Natural killer cell (primary cell): ENCODE measurements around the gene PDZD11. TPM values are rescaled to one million over a fixed set of nuclear protein-coding genes. Genes with fewer than 3 reads are reported as not detected.

Source experiments
- ATAC-seq, 3 donors: fragments of 150-1000 bp in 2 of 3; fragments of 200-7000 bp in 1 of 3; cut with Tn5 transposase; 1 replicate in 1 of 3; 2 replicates in 2 of 3; pipeline ENCODE4 v1.10.0; 2021; ENCODE audit warnings: mild to moderate bottlenecking in 2 of 3, moderate library complexity in 2 of 3
- DNase-seq, 2 donors: peaks; one replicate each; pipeline versions ENCODE4 v3.0.0 to v3.0.0-alpha.2; 2013 to 2021; ENCODE audit warnings: mixed read lengths in 1 of 2
- H3K27ac ChIP-seq: one replicate; pipeline ENCODE4 v1.5.1; 2013; ENCODE audit warnings: mild to moderate bottlenecking, low read length
- H3K27me3 ChIP-seq: one replicate; pipeline ENCODE4 v1.6.1; 2013; ENCODE audit warnings: low read length; ENCODE audit not compliant: control insufficient read depth, insufficient read depth
- H3K36me3 ChIP-seq: one replicate; pipeline ENCODE4 v1.6.1; 2013; ENCODE audit warnings: low read length; ENCODE audit not compliant: control insufficient read depth, insufficient read depth
- H3K4me1 ChIP-seq: one replicate; pipeline ENCODE4 v1.6.1; 2013; ENCODE audit warnings: low read length; ENCODE audit not compliant: control insufficient read depth, insufficient read depth
- H3K4me3 ChIP-seq: one replicate; pipeline ENCODE4 v1.5.1; 2013; ENCODE audit warnings: low read length
- H3K9me3 ChIP-seq: one replicate; pipeline ENCODE4 v1.6.1; 2013; ENCODE audit warnings: low read length; ENCODE audit not compliant: control insufficient read depth, insufficient read depth
- H3K27ac Mint-ChIP-seq, 2 donors: one replicate each; pipeline ENCODE4 v1.8.0; 2022; ENCODE audit warnings: mild to moderate bottlenecking in 2 of 2, mixed read lengths in 2 of 2, moderate library complexity in 1 of 2
- H3K27me3 Mint-ChIP-seq, 2 donors: one replicate each; pipeline ENCODE4 v1.8.0; 2022; ENCODE audit warnings: low read depth in 2 of 2, mixed read lengths in 2 of 2
- H3K36me3 Mint-ChIP-seq: one replicate; pipeline ENCODE4 v1.8.0; 2022; ENCODE audit warnings: mixed read lengths
- H3K4me1 Mint-ChIP-seq, 2 donors: one replicate each; pipeline ENCODE4 v1.8.0; 2022; ENCODE audit warnings: mixed read lengths in 2 of 2
- H3K4me3 Mint-ChIP-seq: one replicate; pipeline ENCODE4 v1.8.0; 2022; ENCODE audit warnings: mild to moderate bottlenecking, moderate library complexity, mixed read lengths
- H3K9me3 Mint-ChIP-seq, 2 donors: one replicate each; pipeline ENCODE4 v1.8.0; 2022; ENCODE audit warnings: mixed read lengths in 2 of 2
- WGBS: methylation state at CpG from one replicate; pipeline ENCODE4 v1.1.7; 2013; ENCODE audit warnings: missing lambda C conversion rate; ENCODE audit not compliant: insufficient coverage; 5-methylcytosine and 5-hydroxymethylcytosine counted together
- intact Hi-C: fragments of 100-400 bp; cut with micrococcal nuclease; formaldehyde crosslinking; loops from one replicate; pipeline ENCODE4 v1.14.2; 2022
- total RNA-seq, 4 donors: library from RNA; stranded (reverse); fragments of 120-200 nt in 1 of 4; gene quantifications; one replicate each; pipeline versions ENCODE4 v1.2.3 to v1.2.4, GENCODE V29; 2013 to 2022
- TF ChIP-seq, protein P1 (sequence below): fragments of 200-600 bp; IDR thresholded peaks from one replicate; pipeline ENCODE4 v1.8.0; 2022; ENCODE audit warnings: antibody characterized with exemption

The PDZD11 gene
- total RNA-seq, 3 donors from 2014 or later (not counting 1 experiment from before 2014, with no cell fraction given), result 16.7 to 22.3 (median 17.0) TPM

DNA sequence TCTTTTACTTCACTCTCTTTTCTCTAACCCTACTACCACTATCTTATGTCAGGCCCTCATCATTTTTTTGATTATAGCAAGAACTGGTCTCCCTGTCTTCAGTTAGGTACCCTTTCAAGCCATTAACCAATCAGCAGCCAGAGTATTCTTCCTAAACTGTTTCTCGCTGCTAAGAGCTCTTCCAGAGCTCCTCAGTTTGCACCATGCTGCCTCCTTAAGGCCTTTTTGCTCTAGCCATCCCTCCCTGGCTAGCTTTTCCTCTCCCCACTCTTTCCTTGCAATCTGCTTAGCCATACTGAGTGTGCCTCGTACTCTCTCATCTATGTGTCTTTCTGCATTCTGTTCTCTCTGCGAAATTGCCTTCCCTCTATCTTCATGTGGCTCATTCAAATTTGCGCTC lies 33.1 kb upstream of the PDZD11 start:
- intact Hi-C loops, result no loop called here
- no peaks in the 10 kb centered on the region for H3K36me3 ChIP-seq
- DNase-seq (no peak), ATAC-seq (no peak)
- H3K4me1 ChIP-seq, result no peaks in the 10 kb centered on the region
- H3K9me3 Mint-ChIP-seq, result no peaks in the 10 kb centered on the region
- no peak overlapping the region for H3K27ac ChIP-seq
- no peaks in the 10 kb centered on the region for H3K27me3 ChIP-seq
- no peaks in the 10 kb centered on the region for H3K4me1 Mint-ChIP-seq
- TF ChIP-seq, protein P1, sequence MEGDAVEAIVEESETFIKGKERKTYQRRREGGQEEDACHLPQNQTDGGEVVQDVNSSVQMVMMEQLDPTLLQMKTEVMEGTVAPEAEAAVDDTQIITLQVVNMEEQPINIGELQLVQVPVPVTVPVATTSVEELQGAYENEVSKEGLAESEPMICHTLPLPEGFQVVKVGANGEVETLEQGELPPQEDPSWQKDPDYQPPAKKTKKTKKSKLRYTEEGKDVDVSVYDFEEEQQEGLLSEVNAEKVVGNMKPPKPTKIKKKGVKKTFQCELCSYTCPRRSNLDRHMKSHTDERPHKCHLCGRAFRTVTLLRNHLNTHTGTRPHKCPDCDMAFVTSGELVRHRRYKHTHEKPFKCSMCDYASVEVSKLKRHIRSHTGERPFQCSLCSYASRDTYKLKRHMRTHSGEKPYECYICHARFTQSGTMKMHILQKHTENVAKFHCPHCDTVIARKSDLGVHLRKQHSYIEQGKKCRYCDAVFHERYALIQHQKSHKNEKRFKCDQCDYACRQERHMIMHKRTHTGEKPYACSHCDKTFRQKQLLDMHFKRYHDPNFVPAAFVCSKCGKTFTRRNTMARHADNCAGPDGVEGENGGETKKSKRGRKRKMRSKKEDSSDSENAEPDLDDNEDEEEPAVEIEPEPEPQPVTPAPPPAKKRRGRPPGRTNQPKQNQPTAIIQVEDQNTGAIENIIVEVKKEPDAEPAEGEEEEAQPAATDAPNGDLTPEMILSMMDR, result no peak
- H3K27ac Mint-ChIP-seq, result no peak overlapping the region
- H3K36me3 Mint-ChIP-seq, result no peaks in the 10 kb centered on the region
- 100% methylated on average over 4 of the region's 4 CpGs for WGBS
- peaks cover 0 to 13% of the 10 kb centered on the region in 2 donors for H3K27me3 Mint-ChIP-seq
- no peaks in the 10 kb centered on the region for H3K9me3 ChIP-seq
- H3K4me3 ChIP-seq, result no peak overlapping the region
- no peak overlapping the region for H3K4me3 Mint-ChIP-seq

DNA sequence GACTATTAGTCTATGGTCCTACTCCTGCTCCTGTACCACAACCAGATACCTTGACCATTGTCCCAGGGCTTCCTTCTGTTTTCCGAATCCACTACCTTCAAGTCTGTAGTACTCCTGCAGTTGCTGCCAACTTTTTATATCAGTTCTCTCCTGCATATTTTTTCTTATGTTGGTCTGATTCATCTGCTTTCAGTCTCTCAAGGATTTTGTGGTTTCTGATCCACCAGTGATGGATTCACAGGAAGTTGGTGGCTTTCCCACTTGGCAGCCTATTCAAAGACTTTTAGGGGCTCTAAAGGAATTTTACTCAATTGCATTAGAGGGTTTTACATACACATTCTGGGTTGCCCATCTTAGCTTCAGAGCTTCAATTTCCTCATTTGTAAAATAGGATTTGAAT lies 23.8 kb upstream of the PDZD11 start:
- no peak for DNase-seq
- Mint-ChIP-seq H3K9me3 (no peaks in the 10 kb centered on the region), H3K4me3 (no peak overlapping the region), H3K27me3 (no peaks in the 10 kb centered on the region), H3K36me3 (no peaks in the 10 kb centered on the region), H3K27ac (no peak overlapping the region), H3K4me1 (no peaks in the 10 kb centered on the region)
- no peaks in the 10 kb centered on the region for H3K36me3 ChIP-seq
- H3K4me3 ChIP-seq, result no peak overlapping the region
- ATAC-seq, result no peak
- no peaks in the 10 kb centered on the region for H3K9me3 ChIP-seq
- intact Hi-C loops, result no loop called here
- TF ChIP-seq, protein P1, result no peak
- no peaks in the 10 kb centered on the region for H3K27me3 ChIP-seq
- WGBS, result 85% methylated on average over 1 of the region's 1 CpG
- H3K27ac ChIP-seq, result no peak overlapping the region
- H3K4me1 ChIP-seq, result no peaks in the 10 kb centered on the region

DNA sequence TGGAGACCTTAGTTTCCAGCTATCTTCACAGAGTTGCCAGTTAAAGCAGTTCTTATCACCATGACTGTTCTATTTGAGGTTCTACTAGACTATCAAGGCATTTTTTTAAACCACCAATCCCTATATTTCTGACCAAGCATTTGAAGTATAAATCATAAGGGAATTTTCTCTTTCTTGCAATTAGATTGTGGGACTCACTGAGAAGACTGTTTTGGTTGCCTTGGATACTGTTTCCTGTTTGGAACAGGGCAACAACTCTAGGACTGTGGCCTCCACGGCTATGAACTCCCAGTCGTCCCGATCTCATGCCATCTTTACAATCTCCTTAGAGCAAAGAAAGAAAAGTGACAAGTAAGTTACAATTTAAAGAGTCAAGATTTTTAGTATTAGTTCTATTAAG lies 12.0 kb upstream of the PDZD11 start:
- Histone ChIP-seq H3K36me3 (no peaks in the 10 kb centered on the region), H3K9me3 (no peaks in the 10 kb centered on the region), H3K27me3 (no peaks in the 10 kb centered on the region), H3K27ac (no peak overlapping the region), H3K4me3 (no peak overlapping the region), H3K4me1 (no peaks in the 10 kb centered on the region)
- intact Hi-C loops, result no loop called here
- no peaks in the 10 kb centered on the region for H3K27me3 Mint-ChIP-seq
- H3K36me3 Mint-ChIP-seq, result no peaks in the 10 kb centered on the region
- no peak overlapping the region for H3K27ac Mint-ChIP-seq
- WGBS, result no CpG with 5 or more reads among the region's 3 CpGs
- ATAC-seq (no peak), DNase-seq (no peak)
- H3K4me1 Mint-ChIP-seq, result no peaks in the 10 kb centered on the region
- H3K9me3 Mint-ChIP-seq, result no peaks in the 10 kb centered on the region
- TF ChIP-seq, protein P1, result no peak
- no peak overlapping the region for H3K4me3 Mint-ChIP-seq

DNA sequence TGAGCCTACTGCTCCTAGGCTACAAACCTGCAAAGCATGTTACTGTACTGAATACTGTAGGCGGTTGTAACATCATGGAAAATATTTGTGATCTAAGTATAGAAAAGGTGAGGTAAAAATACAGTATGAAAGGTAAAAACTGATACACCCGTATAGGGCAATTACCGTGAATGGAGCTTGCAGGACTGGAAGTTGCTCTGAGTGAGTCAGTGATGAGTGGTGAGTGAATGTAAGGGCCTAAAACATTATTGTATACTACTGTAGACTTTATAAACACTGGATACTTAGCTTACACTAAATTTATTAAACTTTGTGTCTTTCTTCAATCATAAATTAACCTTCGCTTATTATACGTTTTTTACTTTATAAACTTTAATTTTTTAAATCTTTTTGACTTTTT lies 3.9 kb upstream of the PDZD11 start:
- Mint-ChIP-seq H3K27me3 (no peaks in the 10 kb centered on the region), H3K4me1 (peaks cover 0 to 6% of the 10 kb centered on the region in 2 donors), H3K4me3 (no peak overlapping the region), H3K9me3 (no peaks in the 10 kb centered on the region), H3K36me3 (no peaks in the 10 kb centered on the region), H3K27ac (no peak overlapping the region)
- Histone ChIP-seq H3K4me3 (no peak overlapping the region), H3K9me3 (no peaks in the 10 kb centered on the region), H3K27me3 (no peaks in the 10 kb centered on the region), H3K36me3 (no peaks in the 10 kb centered on the region), H3K27ac (no peak overlapping the region), H3K4me1 (peaks cover 16% of the 10 kb centered on the region)
- intact Hi-C loops, result no loop called here
- TF ChIP-seq, protein P1, result no peak
- ATAC-seq, result no peak
- DNase-seq, result no peak
- 100% methylated on average over 2 of the region's 5 CpGs for WGBS
